Keratinocyte (primary cell): ENCODE measurements around the gene GRAMD1C. TPM values are rescaled to one million over a fixed set of nuclear protein-coding genes. Genes with fewer than 3 reads are reported as not detected.

ENCODE experiments used
- DNase-seq: peaks from one replicate; pipeline ENCODE4 v3.0.0-alpha.2; 2011; ENCODE audit warnings: low read depth, missing footprints, low spot score
- FAIRE-seq: peaks from 2 replicates; lab custom pipeline; 2011; peaks lifted over from hg19 to GRCh38; lab: Jason Lieb, UNC
- H2AFZ ChIP-seq: 2 replicates; pipeline ENCODE4 v1.6.0; 2012; ENCODE audit warnings: low read length, control low read depth, inconsistent platforms; ENCODE audit not compliant: control insufficient read depth
- H3K27ac ChIP-seq: 2 replicates; pipeline ENCODE4 v1.5.1; 2011; ENCODE audit warnings: low read length; ENCODE audit not compliant: control insufficient read depth, insufficient read depth
- H3K27me3 ChIP-seq: 3 replicates; pipeline ENCODE4 v1.6.0; 2011; ENCODE audit warnings: low read length; ENCODE audit not compliant: control insufficient read depth, insufficient read depth; ENCODE audit errors: extremely low read depth
- H3K36me3 ChIP-seq, 2 experiments: 2 replicates in 1 of 2; 3 replicates in 1 of 2; pipeline ENCODE4 v1.5.1; 2011; ENCODE audit warnings: low read length in 2 of 2, mild to moderate bottlenecking in 1 of 2; ENCODE audit not compliant: control insufficient read depth in 2 of 2, insufficient read depth in 2 of 2; ENCODE audit errors: extremely low read depth in 1 of 2
- H3K4me1 ChIP-seq: 3 replicates; pipeline ENCODE4 v1.5.1; 2011; ENCODE audit warnings: low read length; ENCODE audit not compliant: control insufficient read depth, insufficient read depth; ENCODE audit errors: extremely low read depth
- H3K4me2 ChIP-seq: 3 replicates; pipeline ENCODE4 v1.6.0; 2011; ENCODE audit warnings: low read depth, low read length; ENCODE audit not compliant: control insufficient read depth, insufficient read depth; ENCODE audit errors: extremely low read depth
- H3K4me3 ChIP-seq, 3 experiments: fragments of 200-600 bp in 1 of 3; sonication (generic) in 1 of 3; 2 replicates in 2 of 3; 3 replicates in 1 of 3; pipeline ENCODE4 v1.5.1; 2011 to 2016; ENCODE audit warnings: low read length in 3 of 3, mild to moderate bottlenecking in 3 of 3, control low read depth in 2 of 3, inconsistent platforms in 1 of 3, low read depth in 1 of 3, mixed read lengths in 1 of 3, mixed run types in 1 of 3, moderate library complexity in 1 of 3; ENCODE audit not compliant: control insufficient read depth in 2 of 3, insufficient read depth in 2 of 3; ENCODE audit errors: extremely low read depth in 1 of 3
- H3K79me2 ChIP-seq: 2 replicates; pipeline ENCODE4 v1.6.0; 2012; ENCODE audit warnings: low read length; ENCODE audit not compliant: control insufficient read depth, insufficient read depth
- H3K9ac ChIP-seq: 3 replicates; pipeline ENCODE4 v1.6.0; 2011; ENCODE audit warnings: low read length; ENCODE audit not compliant: control insufficient read depth, insufficient read depth; ENCODE audit errors: extremely low read depth
- H3K9me1 ChIP-seq: 3 replicates; pipeline ENCODE4 v1.6.0; 2011; ENCODE audit warnings: low read length; ENCODE audit not compliant: control insufficient read depth, insufficient read depth; ENCODE audit errors: extremely low read depth
- H3K9me3 ChIP-seq: 2 replicates; pipeline ENCODE4 v1.5.1; 2012; ENCODE audit warnings: low read depth, low read length; ENCODE audit not compliant: control insufficient read depth
- H4K20me1 ChIP-seq: 3 replicates; pipeline ENCODE4 v1.6.0; 2011; ENCODE audit warnings: low read length; ENCODE audit not compliant: control insufficient read depth, insufficient read depth; ENCODE audit errors: extremely low read depth
- EZH2 ChIP-seq: IDR thresholded peaks from one replicate; pipeline ENCODE4 v1.6.1; 2012; ENCODE audit warnings: inconsistent platforms, mild to moderate bottlenecking, low read length, moderate library complexity
- dilution Hi-C: fragments of 300-500 bp; cut with MboI; formaldehyde crosslinking; loops from one replicate; pipeline ENCODE4 v1.7.0; 2020; ENCODE audit warnings: low sequenced_read_pairs; ENCODE audit not compliant: extremely low pct_ligation_motif_present
- polyA plus RNA-seq, 5 experiments: library from polyadenylated mRNA; depleted of rRNA in 3 of 5; stranded (reverse) in 3 of 5; stranded (forward) in 1 of 5; unstranded in 1 of 5; fragments of >200 nt; gene quantifications; 1 replicate in 1 of 5; 2 replicates in 3 of 5; 3 replicates in 1 of 5; pipeline versions ENCODE4 v1.2.1 to v1.2.3, GENCODE V29; 2011 to 2012; ENCODE audit warnings: missing spikeins in 2 of 5, low read depth in 1 of 5, low replicate concordance in 1 of 5
- TF ChIP-seq, protein P1 (sequence below), 3 experiments: IDR thresholded peaks in 1 of 3; conservative IDR thresholded peaks in 1 of 3; optimal IDR thresholded peaks in 1 of 3; 2 replicates in 2 of 3; 3 replicates in 1 of 3; pipeline versions ENCODE3 to v1.5.1; 2011; ENCODE audit warnings: low read length in 3 of 3, mild to moderate bottlenecking in 3 of 3, moderate library complexity in 2 of 3, control low read depth in 1 of 3, inconsistent platforms in 1 of 3; ENCODE audit not compliant: insufficient read depth in 2 of 3; ENCODE audit errors: extremely low read depth in 1 of 3

Gene GRAMD1C
- polyA plus RNA-seq, 1 donor (not counting 4 experiments of a cell fraction or from before 2014, with no cell fraction given) = 2.7 TPM

DNA sequence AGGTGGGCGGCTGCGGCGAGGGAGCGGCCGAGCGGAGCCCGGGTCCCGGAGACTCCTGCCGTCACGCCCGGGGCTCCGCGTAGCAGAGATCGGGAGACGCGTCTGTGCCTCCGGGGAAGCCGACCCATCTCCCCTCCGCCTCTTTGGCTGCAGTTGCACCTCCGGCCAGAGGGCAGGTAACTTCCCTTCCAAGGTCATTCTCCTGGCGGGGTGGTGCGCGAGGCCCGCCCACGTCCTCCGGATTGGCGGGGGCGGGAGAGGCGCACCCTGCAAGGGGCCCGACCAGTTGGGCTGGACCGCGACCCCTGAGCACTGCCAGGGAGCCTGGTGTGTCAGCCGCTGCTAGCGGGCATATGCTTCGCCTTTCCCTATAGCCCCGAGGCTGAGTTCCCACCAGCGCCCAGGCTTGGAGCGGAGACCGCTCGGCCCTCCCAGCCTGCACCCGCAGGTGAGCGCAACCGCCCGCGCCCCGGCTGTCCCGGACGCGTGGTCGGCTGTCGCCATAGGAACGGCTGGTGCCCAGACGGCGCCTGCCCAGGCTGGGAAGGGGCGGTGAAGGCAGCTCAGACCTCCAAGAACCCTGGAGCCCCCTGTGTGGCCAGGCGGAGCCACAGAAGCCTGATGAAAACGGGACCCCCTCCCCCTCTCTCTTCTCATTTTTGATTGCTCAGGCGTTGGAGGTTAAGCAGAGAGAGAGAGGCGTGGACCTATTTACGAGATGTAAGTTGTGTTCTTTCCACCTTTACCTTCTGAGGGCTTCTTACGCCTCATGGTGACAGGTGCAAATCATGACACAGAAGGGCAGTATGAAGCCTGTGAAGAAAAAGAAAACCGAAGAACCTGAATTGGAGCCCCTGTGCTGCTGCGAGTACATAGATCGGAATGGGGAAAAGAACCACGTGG lies 109.7 kb downstream of the GRAMD1C start:
- Histone ChIP-seq H4K20me1 (no peaks in the 10 kb centered on the region), H3K79me2 (no peaks in the 10 kb centered on the region), H3K27me3 (peaks cover 7% of the 10 kb centered on the region), H3K9me1 (no peaks in the 10 kb centered on the region), H3K4me3 (peak overlapping the region; percentile 62 to 74 (median 62)), H2AFZ (peak overlapping the region; percentile 81), H3K36me3 (no peaks in the 10 kb centered on the region), H3K9me3 (no peaks in the 10 kb centered on the region), H3K4me2 (peak overlapping the region; percentile 85), H3K27ac (no peak overlapping the region), H3K4me1 (no peaks in the 10 kb centered on the region), H3K9ac (peak overlapping the region; percentile 56)
- no peak for DNase-seq
- dilution Hi-C loops = no loop called here
- FAIRE-seq = no peak
- TF ChIP-seq, protein P1, sequence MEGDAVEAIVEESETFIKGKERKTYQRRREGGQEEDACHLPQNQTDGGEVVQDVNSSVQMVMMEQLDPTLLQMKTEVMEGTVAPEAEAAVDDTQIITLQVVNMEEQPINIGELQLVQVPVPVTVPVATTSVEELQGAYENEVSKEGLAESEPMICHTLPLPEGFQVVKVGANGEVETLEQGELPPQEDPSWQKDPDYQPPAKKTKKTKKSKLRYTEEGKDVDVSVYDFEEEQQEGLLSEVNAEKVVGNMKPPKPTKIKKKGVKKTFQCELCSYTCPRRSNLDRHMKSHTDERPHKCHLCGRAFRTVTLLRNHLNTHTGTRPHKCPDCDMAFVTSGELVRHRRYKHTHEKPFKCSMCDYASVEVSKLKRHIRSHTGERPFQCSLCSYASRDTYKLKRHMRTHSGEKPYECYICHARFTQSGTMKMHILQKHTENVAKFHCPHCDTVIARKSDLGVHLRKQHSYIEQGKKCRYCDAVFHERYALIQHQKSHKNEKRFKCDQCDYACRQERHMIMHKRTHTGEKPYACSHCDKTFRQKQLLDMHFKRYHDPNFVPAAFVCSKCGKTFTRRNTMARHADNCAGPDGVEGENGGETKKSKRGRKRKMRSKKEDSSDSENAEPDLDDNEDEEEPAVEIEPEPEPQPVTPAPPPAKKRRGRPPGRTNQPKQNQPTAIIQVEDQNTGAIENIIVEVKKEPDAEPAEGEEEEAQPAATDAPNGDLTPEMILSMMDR (optimal IDR thresholded peaks at IDR 0.05 in 1 of 3, IDR thresholded peaks at IDR 0.05 in 1 of 3, conservative IDR thresholded peaks at IDR 0.05 in 1 of 3; ENCODE audit: extremely low read depth in 1 of 3, insufficient read depth in 2 of 3, low read length in 3 of 3) = no peak
- no peak for TF ChIP-seq EZH2

DNA sequence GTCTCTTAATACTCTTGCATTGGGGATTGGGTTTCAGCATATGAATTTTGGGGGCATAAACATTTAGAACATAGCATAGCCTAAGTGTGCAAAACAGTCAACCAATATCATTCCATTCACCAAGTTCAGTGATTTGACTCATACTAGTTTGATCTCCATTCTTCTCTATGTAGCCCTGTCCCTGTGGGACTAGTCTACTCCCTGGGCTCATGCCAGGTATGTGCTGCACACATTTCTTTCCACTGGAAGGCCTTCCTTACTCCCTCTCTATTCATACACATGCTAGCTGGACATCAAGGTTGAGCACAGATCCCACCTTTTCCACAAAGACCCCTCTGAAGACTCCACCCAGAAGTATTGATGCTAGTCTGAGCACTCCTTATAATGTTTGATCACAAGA lies 114.3 kb downstream of the GRAMD1C start:
- no peak overlapping the region for H2AFZ ChIP-seq
- no peaks in the 10 kb centered on the region for H3K79me2 ChIP-seq
- TF ChIP-seq EZH2 = no peak
- TF ChIP-seq, protein P1 (optimal IDR thresholded peaks at IDR 0.05 in 1 of 3, IDR thresholded peaks at IDR 0.05 in 1 of 3, conservative IDR thresholded peaks at IDR 0.05 in 1 of 3; ENCODE audit: extremely low read depth in 1 of 3, insufficient read depth in 2 of 3, low read length in 3 of 3) = no peak
- H3K4me1 ChIP-seq = no peaks in the 10 kb centered on the region
- no peak overlapping the region for H3K27ac ChIP-seq
- dilution Hi-C loops = no loop called here
- H3K9ac ChIP-seq = no peak overlapping the region
- H3K27me3 ChIP-seq = peaks cover 7% of the 10 kb centered on the region
- no peak overlapping the region for H3K4me2 ChIP-seq
- H3K36me3 ChIP-seq = no peaks in the 10 kb centered on the region
- H3K9me1 ChIP-seq = no peaks in the 10 kb centered on the region
- no peaks in the 10 kb centered on the region for H3K9me3 ChIP-seq
- no peak for FAIRE-seq
- no peak for DNase-seq
- H3K4me3 ChIP-seq = no peak overlapping the region
- H4K20me1 ChIP-seq = no peaks in the 10 kb centered on the region
